Cardiac muscle cell (in vitro differentiated cells and primary cell): ENCODE measurements around the gene CRELD2. TPM values are rescaled to one million over a fixed set of nuclear protein-coding genes. Genes with fewer than 3 reads are reported as not detected.

Source experiments
- DNase-seq, 2 donors: peaks; one replicate each; pipeline versions ENCODE4 v3.0.0 to v3.0.0-alpha.2; 2010 to 2017; ENCODE audit warnings: low read depth in 1 of 2, low spot score in 1 of 2
- H3K27ac ChIP-seq: fragments of 200-600 bp; sonication (generic); 2 replicates; pipeline ENCODE4 v1.5.1; 2016
- H3K27me3 ChIP-seq: fragments of 200-600 bp; sonication (generic); 2 replicates; pipeline ENCODE4 v1.6.0; 2016; ENCODE audit warnings: control low read depth
- H3K36me3 ChIP-seq: fragments of 200-600 bp; sonication (generic); 2 replicates; pipeline ENCODE4 v1.5.1; 2016; ENCODE audit warnings: control low read depth
- H3K4me1 ChIP-seq: fragments of 200-600 bp; sonication (generic); 2 replicates; pipeline ENCODE4 v1.8.1; 2017; ENCODE audit warnings: low read depth, mild to moderate bottlenecking, mixed run types
- H3K4me3 ChIP-seq: fragments of 200-600 bp; sonication (generic); 2 replicates; pipeline ENCODE4 v1.5.1; 2016; ENCODE audit warnings: mild to moderate bottlenecking
- H3K9me3 ChIP-seq: fragments of 200-600 bp; sonication (generic); 2 replicates; pipeline ENCODE4 v1.5.1; 2017; ENCODE audit warnings: low read depth, mild to moderate bottlenecking, control low read depth
- polyA plus RNA-seq: library from polyadenylated mRNA; unstranded; fragments of >200 nt; fragmentation: Nextera tagmentation; extraction: Ambion mirVana; gene quantifications from 2 replicates; pipeline ENCODE4 v1.2.1, GENCODE V29; 2016
- total RNA-seq: library from RNA; depleted of rRNA; stranded (reverse); fragments of >200 nt; gene quantifications from 2 replicates; pipeline ENCODE4 v1.2.3, GENCODE V29; 2016
- TF ChIP-seq, protein P1 (sequence below): IDR thresholded peaks from 2 replicates; pipeline ENCODE4 v1.5.1; 2012; ENCODE audit warnings: low read depth, mild to moderate bottlenecking, low read length

The CRELD2 gene
- total and polyA plus RNA-seq, 2 experiments from 2014 or later: 36.0 to 112 TPM

DNA sequence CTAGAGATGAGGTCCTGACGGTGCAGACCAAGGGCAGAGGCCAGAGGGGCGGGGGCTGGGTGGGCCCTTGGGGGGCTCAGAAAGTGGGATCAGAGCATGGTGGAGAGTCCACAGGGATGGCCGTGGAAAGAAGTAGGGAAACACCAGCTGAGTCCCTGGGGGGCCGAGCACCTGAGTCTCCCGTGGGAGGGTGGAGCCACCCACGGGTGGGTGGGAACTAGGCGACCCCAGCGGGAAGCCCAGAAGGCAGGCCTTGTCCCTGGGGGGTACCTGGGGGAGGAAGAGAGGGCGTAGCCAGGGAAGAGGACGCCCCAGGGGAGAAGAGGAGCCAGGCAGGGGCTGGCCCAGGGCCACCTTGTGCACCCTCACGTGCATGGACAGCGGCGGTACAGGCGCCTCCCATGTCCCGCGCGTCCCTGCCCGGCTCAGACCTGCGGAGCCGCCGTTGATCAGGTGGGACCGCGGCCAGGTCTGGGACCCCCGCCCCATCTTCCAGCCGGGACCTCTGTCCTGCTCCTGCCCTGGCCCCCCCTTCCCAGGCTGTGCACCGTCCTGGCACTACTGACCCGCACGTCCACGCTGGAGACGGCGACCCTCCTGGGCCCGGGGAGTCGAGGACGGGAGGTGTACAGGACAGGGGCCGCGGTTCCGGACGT is 10.2 kb downstream of the CRELD2 start:
- no peak for DNase-seq
- H3K36me3 ChIP-seq: no peaks in the 10 kb centered on the region

DNA sequence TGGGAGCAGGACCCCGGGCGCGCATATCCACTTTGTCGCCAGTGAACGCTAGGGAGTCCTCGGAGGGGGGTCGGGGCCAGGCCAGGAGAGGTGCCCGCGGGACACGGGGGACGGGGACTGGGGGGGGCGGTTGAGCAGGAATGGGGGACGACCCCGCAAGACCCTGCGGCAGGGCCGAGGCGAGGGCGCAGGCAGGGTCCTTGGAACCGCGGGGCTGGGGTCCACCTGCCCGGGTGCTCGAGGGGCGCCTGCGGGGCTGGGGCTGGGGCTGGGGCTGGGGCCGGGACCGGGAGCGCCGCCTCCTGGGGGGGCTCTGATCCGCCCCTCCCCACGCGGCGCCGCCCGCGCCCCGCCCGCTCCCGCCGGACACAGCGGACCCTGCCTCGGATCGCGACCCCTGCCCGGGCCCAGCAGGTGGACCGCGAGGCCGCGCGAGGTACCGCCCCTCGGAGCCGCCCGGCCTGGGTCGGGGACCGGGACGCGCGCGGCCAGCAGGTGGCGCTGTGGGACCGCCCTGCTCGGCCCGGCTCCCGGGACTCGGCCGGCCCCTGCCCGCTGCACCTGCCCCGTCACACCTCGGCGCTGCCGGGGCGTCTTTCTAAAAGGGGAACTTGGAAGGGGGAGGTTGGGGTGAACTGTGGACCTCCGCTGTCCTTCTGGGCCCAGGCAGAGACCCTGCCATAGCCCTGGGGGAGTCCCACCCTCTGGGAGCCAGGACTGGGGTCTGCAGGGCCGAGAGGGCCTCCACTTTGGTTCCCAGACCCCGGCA is 11.0 kb downstream of the CRELD2 start:
- H3K4me3 ChIP-seq: no peak overlapping the region
- peaks cover 17% of the 10 kb centered on the region for H3K27me3 ChIP-seq
- H3K4me1 ChIP-seq: peaks cover 10% of the 10 kb centered on the region
- H3K36me3 ChIP-seq: no peaks in the 10 kb centered on the region
- no peaks in the 10 kb centered on the region for H3K9me3 ChIP-seq
- DNase-seq: peak; percentile 53 to 74
- TF ChIP-seq, protein P1, sequence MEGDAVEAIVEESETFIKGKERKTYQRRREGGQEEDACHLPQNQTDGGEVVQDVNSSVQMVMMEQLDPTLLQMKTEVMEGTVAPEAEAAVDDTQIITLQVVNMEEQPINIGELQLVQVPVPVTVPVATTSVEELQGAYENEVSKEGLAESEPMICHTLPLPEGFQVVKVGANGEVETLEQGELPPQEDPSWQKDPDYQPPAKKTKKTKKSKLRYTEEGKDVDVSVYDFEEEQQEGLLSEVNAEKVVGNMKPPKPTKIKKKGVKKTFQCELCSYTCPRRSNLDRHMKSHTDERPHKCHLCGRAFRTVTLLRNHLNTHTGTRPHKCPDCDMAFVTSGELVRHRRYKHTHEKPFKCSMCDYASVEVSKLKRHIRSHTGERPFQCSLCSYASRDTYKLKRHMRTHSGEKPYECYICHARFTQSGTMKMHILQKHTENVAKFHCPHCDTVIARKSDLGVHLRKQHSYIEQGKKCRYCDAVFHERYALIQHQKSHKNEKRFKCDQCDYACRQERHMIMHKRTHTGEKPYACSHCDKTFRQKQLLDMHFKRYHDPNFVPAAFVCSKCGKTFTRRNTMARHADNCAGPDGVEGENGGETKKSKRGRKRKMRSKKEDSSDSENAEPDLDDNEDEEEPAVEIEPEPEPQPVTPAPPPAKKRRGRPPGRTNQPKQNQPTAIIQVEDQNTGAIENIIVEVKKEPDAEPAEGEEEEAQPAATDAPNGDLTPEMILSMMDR: peak; percentile 47
- H3K27ac ChIP-seq: no peak overlapping the region

More for the DNA sequence above, 10.2 kb downstream of the CRELD2 start:
- TF ChIP-seq, protein P1: no peak
- no peaks in the 10 kb centered on the region for H3K9me3 ChIP-seq
- H3K27ac ChIP-seq: no peak overlapping the region
- H3K4me3 ChIP-seq: no peak overlapping the region
- peaks cover 6% of the 10 kb centered on the region for H3K4me1 ChIP-seq
- H3K27me3 ChIP-seq: peaks cover 17% of the 10 kb centered on the region

DNA sequence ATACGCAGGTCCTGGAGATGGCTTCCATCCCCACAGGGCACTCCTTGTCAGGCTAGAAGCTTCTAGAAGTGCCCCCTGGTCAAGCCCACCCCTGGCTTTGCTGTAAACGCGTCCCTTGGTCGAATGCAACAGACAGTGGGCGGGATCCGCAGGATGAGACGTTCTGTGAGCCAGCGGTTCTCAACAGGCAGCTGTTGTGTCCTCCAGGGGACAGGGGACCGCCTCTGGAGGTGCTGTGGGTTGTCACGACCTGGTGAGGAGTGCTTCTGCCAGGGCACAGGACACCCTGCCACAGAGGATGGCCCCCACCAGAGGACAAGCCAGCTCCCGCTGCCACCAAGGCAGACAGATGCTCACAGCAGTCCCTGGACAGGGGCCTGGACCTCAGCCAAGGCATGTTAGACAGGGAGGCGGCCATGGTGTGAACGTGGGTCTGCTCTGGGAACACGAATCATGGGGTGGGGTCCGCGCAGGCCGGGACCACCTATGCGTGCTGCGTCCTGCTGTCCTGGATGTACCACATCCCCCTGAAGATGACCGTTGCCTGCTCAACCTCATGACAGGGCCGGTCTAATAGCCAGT is 11.7 kb downstream of the CRELD2 start:
- no peak for DNase-seq
- TF ChIP-seq, protein P1: no peak
- Histone ChIP-seq H3K9me3 (no peaks in the 10 kb centered on the region), H3K4me1 (peaks cover 10% of the 10 kb centered on the region), H3K36me3 (no peaks in the 10 kb centered on the region), H3K27ac (no peak overlapping the region), H3K27me3 (peaks cover 17% of the 10 kb centered on the region), H3K4me3 (no peak overlapping the region)

DNA sequence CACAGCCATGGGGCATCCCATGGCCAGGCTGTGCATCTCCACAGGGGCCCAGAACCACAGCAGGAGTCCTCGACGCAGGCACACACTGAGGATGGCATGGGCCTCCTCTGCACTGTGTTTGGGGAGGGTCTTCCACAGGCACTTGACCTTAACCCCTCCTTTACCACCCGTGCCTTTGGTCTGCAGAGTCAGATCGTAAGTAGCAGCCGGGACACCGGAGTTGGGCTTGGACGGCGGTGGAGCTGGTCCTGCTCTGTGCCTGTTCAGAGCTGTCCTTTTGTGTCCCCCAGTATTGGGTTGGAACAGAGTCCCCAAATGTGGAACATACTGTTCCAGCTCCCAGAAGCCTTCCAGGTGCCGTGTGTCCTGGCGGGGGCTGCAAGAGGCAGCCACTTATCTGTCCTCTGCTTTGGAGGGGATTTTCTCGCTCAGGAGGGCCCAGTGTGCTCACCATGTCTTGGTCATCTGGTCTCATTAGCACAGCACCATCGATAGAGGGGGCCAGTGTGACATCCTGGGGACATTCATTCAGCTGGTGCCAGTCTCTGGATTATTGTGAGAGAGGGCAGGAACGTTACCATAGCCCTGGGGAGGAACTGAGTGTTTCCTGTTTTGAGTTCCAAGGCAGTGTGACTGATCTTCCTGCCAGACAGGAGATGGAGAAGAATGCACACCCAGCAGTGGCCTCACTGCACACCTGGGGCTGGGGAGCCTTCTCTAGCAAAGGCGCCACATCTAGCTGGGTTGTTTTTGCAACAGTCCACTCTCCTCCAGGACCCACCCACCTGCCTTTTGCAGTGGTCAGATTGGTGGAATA is 12.4 kb downstream of the CRELD2 start:
- no peaks in the 10 kb centered on the region for H3K9me3 ChIP-seq
- H3K27ac ChIP-seq: no peak overlapping the region
- peaks cover 17% of the 10 kb centered on the region for H3K27me3 ChIP-seq
- TF ChIP-seq, protein P1: peak; percentile 43
- H3K4me1 ChIP-seq: peaks cover 10% of the 10 kb centered on the region
- no peaks in the 10 kb centered on the region for H3K36me3 ChIP-seq
- peak; percentile 59 to 87 for DNase-seq
- H3K4me3 ChIP-seq: no peak overlapping the region
